ENCODE results near the gene STK17A. TPM values are rescaled to one million over a fixed set of nuclear protein-coding genes. Genes with fewer than 3 reads are reported as not detected.
"Not testable (repeated sequence)": the region's sequence is repeated elsewhere in the genome, so short reads cannot be mapped to it uniquely, and the experiment has no call there.

STK17A gene
- total RNA-seq, 2 experiments from 2014 or later: 89.5 to 90.3 TPM

DNA sequence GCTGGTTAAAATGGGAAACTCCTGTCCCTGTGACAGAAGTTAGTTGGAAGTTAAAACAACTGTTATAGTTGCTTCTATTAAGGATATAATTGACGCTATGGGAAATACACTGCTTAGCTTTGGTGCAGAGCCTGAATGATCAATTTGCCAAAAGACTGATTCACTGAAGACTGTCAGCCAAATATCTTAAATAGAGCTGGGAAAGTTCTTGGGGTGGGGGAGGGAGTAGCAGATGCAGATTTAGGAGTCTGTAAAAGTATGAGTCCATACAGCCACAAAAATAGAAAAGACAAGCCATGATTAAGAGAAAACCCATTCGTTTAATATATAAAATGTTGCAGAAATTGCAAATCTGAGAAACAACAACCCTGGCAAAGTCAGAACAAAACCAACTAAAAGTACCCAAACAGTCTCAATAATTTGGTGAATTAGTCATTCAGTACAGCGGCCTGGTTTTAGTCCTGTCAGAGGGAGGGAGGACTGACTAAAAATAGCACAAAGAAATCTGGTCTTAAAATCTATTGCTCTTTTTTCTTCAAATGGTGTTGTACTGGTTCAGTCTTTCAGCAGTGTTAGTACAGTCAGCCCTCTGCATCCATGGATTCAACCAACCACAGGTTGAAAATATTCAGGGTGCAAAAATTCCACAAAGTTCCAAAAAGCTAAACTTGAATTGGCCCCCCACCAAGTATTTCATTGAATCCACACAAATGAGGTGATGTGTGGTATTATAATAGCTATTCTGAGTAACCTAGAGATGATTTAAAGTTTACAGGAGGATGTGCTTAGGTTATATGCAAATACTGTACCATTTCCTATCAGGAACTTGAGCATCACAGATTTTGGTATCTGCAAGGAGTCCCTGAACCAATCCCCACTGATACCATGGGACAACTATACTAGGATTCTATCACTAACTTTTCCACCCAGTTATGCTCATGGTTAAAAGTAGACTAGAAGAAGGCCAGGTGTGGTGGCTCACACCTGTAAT, 30.0 kb downstream of the STK17A start:
- Mint-ChIP-seq H3K4me3 (no peak overlapping the region), H3K36me3 (ENCODE audit: low read depth) (peaks cover 65% of the 10 kb centered on the region), H3K4me1 (peaks cover 46% of the 10 kb centered on the region), H3K27ac (peak overlapping the region; percentile 79), H3K9me3 (no peaks in the 10 kb centered on the region), H3K27me3 (no peaks in the 10 kb centered on the region)
- ChIA-PET POLR2A (interaction anchor here (0.9 to 3.0 kb wide), 14 partner anchors 9 to 87 kb away, joined by 3 to 18 read pairs (median 4); partner anchors contain the start of gene STK17A), CTCF (interaction anchor here (1.0 to 4.5 kb wide), 4 partner anchors 8 to 225 kb away, joined by 3 to 23 read pairs (median 9); partner anchors contain the start of gene STK17A)
- no peak for DNase-seq

DNA sequence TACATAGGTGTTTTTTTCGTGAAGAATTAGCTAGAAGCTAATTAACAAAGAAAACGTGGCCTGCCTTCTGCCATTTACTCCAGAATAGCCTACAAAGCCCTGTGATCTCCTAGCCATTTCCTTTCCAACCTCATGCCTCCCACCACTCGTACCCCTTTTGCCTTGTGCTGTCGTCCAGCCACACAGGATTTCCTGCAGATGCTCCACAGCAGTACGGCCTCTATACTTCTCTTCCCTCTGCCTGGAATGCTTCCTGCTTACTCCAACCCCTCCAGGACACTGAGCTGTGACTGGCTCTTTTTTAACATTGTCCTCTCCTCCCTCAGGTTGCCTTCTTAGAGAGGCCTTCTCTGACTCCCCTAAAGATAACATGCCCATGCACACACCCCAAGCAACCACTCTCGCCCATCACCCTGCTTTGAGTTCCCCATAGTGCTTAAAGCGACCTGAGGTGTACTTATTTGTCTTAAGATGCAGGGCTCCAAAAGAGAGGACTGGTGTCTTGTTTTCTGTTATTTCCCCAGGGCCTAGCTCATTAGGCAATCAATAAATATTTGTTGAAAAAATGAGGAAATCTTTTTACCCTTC, 32.7 kb downstream of the STK17A start:
- H3K27ac Mint-ChIP-seq: no peak overlapping the region
- DNase-seq: no peak
- CTCF ChIA-PET: interaction anchor here (0.6 to 1.0 kb wide), 2 partner anchors 84 to 994 kb away, joined by 3 to 4 read pairs; no protein-coding TSS in a partner anchor
- H3K27me3 Mint-ChIP-seq: no peaks in the 10 kb centered on the region
- H3K9me3 Mint-ChIP-seq: no peaks in the 10 kb centered on the region
- POLR2A ChIA-PET: interaction anchor here (1.1 kb wide), 1 partner anchor 30 kb away, joined by 3 read pairs; no protein-coding TSS in a partner anchor
- H3K36me3 Mint-ChIP-seq (ENCODE audit: low read depth): peaks cover 44% of the 10 kb centered on the region
- H3K4me1 Mint-ChIP-seq: peaks cover 40% of the 10 kb centered on the region
- no peak overlapping the region for H3K4me3 Mint-ChIP-seq

DNA sequence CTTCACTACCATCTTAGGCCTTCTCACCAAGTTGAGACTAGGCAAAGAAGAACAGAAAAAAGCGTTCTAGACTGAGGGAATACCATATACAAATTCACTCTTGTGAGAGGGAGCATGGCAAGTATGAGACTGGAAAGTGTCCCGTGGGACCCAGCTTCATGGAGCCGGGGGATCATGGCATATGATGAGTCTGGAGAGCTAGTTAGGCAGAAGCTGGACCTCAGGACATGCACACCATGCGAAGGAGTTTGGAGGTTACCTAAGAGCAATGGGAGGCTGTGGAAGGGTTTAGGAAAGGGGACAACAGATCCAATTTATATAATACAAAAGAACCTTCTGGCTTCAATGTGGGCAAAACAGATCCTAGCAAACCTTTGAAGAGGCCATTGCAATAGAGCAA, 34.1 kb downstream of the STK17A start:
- POLR2A ChIA-PET: interaction anchor here (1.6 kb wide), 1 partner anchor 83 kb away, joined by 4 read pairs; no protein-coding TSS in a partner anchor
- no peak for DNase-seq

DNA sequence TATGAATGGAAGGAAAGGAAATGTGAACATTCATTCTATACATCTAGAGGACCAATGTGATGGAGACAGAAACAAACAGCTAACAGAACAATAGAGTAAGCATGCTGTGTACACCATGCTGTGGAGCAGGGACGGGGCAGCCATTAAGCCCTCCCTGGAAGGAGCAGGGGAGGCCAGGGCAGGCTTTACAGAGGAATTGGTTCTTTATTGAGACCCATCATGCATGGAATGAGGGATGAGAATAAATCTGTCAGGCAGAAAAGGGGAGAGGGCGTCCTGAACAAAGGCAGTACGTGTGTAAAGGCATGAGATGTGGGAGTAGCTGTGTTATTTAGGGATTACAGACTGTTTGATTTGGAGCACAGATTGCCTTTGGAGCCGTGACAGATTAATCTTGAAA, 35.2 kb downstream of the STK17A start:
- H3K4me1 Mint-ChIP-seq: peaks cover 44% of the 10 kb centered on the region
- H3K36me3 Mint-ChIP-seq (ENCODE audit: low read depth): peaks cover 49% of the 10 kb centered on the region
- H3K4me3 Mint-ChIP-seq: no peak overlapping the region
- no peak overlapping the region for H3K27ac Mint-ChIP-seq
- POLR2A ChIA-PET: interaction anchor here (0.5 to 1.6 kb wide), 2 partner anchors 82 to 142 kb away, joined by 3 to 4 read pairs; no protein-coding TSS in a partner anchor
- CTCF ChIA-PET: interaction anchor here (1.6 kb wide), 1 partner anchor 52 kb away, joined by 3 read pairs; no protein-coding TSS in a partner anchor
- DNase-seq: no peak
- no peaks in the 10 kb centered on the region for H3K9me3 Mint-ChIP-seq
- no peaks in the 10 kb centered on the region for H3K27me3 Mint-ChIP-seq

More for the DNA sequence above, 34.1 kb downstream of the STK17A start:
- Mint-ChIP-seq H3K9me3 (no peaks in the 10 kb centered on the region), H3K4me3 (no peak overlapping the region), H3K27ac (no peak overlapping the region), H3K4me1 (peaks cover 44% of the 10 kb centered on the region), H3K36me3 (ENCODE audit: low read depth) (peaks cover 48% of the 10 kb centered on the region), H3K27me3 (no peaks in the 10 kb centered on the region)
- CTCF ChIA-PET: interaction anchor here (1.4 kb wide), 1 partner anchor 34 kb away, joined by 3 read pairs; the partner anchor contains the start of gene STK17A

DNA sequence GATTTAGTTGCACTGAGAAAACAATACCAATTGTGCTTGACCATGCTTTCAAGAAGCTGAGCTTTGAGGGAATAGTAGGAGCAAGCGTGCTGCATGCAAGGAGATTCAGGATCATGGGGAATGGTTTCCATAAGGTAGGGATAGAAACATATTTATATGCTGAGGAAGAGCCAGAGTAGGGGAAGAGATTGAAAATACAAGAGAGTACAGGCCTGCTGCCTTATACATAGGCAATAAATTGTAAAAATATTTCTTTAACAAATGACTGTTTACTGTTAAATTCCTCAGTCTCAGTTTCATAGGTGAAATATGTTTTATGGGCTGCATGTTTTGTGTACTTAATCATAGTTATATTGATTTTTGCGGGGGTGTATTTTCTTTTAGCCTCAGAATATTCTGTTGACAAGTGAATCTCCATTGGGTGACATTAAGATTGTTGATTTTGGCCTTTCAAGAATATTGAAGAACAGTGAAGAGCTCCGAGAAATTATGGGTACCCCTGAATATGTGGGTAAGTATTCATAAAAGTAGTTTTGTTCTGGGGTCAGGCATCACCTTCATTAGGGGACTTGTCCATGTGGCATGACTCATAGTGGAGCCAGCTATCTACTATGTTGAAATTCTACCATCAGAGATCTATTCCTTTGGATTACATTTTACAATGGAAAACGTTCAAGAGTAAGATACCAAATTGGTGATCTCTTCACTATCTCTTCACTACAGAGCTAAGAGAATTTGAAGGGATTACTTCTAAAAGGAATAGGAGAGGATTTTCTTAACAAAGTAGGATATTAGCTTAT, 36.5 kb downstream of the STK17A start:
- DNase-seq: no peak
- Mint-ChIP-seq H3K9me3 (no peaks in the 10 kb centered on the region), H3K4me1 (peaks cover 45% of the 10 kb centered on the region), H3K36me3 (ENCODE audit: low read depth) (peaks cover 50% of the 10 kb centered on the region), H3K27me3 (no peaks in the 10 kb centered on the region), H3K27ac (no peak overlapping the region), H3K4me3 (no peak overlapping the region)
- CTCF ChIA-PET: interaction anchor here (1.2 to 4.9 kb wide), 3 partner anchors 20 to 50 kb away, joined by 3 to 35 read pairs (median 3); partner anchors contain the start of gene STK17A
- POLR2A ChIA-PET: interaction anchor here (2.9 to 4.4 kb wide), 2 partner anchors 10 to 35 kb away, joined by 10 to 33 read pairs; partner anchors contain the start of gene STK17A

DNA sequence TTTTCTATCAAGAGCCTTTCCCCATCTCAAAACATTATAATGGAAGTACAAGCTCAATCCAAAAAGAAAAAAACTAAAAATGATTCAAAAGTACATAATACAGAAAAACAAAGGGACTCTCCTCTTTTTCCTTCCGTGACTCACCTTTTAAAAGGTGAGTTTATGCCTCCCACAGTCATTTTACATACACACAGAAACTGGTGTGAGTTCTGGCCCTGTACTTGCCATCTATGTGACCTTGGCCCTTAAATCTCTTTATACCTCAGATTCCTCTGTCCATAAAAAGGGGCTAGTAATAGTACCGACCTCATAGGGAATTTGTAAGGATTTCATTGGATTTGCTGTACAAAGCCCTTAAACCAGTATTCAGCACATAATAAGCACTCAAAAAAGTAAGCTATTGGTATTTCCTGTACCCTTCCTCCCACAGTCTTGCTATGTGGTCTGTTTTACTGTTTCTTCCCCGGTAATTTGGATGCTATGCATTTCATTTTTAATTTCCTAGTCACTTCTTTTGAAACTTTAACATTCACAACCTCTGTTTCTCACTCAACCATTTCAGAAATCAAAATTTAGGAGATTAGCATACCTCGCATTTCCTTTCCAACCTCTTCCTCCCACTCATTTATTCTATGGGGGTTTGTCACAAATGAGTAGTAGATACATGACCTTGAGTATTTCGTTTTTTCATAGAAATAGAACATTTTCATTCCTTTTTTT, 39.0 kb downstream of the STK17A start:
- Mint-ChIP-seq H3K36me3 (ENCODE audit: low read depth) (peaks cover 58% of the 10 kb centered on the region), H3K27ac (peak overlapping the region; percentile 68), H3K9me3 (no peaks in the 10 kb centered on the region), H3K4me1 (peaks cover 54% of the 10 kb centered on the region), H3K27me3 (no peaks in the 10 kb centered on the region), H3K4me3 (no peak overlapping the region)
- ChIA-PET POLR2A (interaction anchor here (1.2 to 4.4 kb wide), 6 partner anchors 7 to 38 kb away, joined by 3 to 33 read pairs (median 7); partner anchors contain the start of gene STK17A), CTCF (interaction anchor here (2.2 to 4.9 kb wide), 2 partner anchors 40 to 78 kb away, joined by 12 to 35 read pairs; partner anchors contain the start of gene STK17A)
- no peak for DNase-seq

DNA sequence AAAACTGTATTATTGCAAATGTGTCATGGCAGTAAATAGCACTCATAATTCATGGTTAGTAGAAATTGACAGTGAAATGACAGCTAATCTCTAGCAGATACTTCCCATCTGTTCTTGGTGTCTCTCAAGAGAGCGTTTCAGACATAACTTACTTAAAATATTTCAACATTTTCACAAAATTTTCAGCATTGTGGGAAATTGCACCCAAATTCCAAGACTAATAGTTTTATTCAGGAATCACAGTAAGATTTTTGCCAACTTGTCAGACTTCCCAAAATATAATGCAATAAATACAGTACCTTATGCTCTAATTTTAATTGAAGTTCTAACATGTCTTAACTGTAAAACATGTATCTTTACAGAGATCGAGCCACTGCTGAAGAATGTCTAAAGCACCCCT, 41.2 kb downstream of the STK17A start:
- H3K4me3 Mint-ChIP-seq: no peak overlapping the region
- DNase-seq: no peak
- no peaks in the 10 kb centered on the region for H3K27me3 Mint-ChIP-seq
- H3K4me1 Mint-ChIP-seq: peaks cover 70% of the 10 kb centered on the region
- H3K27ac Mint-ChIP-seq: peak overlapping the region; percentile 70
- H3K36me3 Mint-ChIP-seq (ENCODE audit: low read depth): peaks cover 78% of the 10 kb centered on the region
- ChIA-PET CTCF (no interaction called here), POLR2A (interaction anchor here (3.7 kb wide), 1 partner anchor 25 kb away, joined by 18 read pairs; no protein-coding TSS in a partner anchor)
- no peaks in the 10 kb centered on the region for H3K9me3 Mint-ChIP-seq

DNA sequence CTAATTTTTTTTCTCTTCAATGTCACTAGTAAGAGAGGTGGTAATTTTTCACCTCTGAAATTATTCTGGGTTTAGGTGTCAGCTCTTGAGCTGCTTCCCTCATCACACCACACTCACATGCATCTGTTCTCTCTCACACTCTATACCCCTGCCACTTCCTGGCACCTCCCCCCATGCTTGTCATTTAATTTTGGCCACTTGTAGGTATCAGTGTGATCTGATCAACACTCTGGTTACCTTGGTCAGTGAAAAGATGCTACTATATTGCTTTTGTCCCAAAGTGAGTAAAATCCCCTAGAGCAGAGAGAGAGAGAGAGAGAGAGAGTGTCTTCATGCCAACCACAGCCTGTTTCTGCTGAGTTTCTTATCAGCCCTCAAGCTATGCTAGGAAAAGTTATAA, 42.5 kb downstream of the STK17A start:
- POLR2A ChIA-PET: interaction anchor here (0.6 to 3.8 kb wide), 6 partner anchors 23 to 74 kb away, joined by 3 to 27 read pairs (median 5); partner anchors contain the start of gene STK17A
- peak; percentile 65 for DNase-seq
- no peaks in the 10 kb centered on the region for H3K27me3 Mint-ChIP-seq
- H3K9me3 Mint-ChIP-seq: no peaks in the 10 kb centered on the region
- H3K4me3 Mint-ChIP-seq: no peak overlapping the region
- peaks cover 87% of the 10 kb centered on the region for H3K36me3 Mint-ChIP-seq (ENCODE audit: low read depth)
- CTCF ChIA-PET: interaction anchor here (6.0 kb wide), 1 partner anchor 43 kb away, joined by 32 read pairs; the partner anchor contains the start of gene STK17A
- H3K4me1 Mint-ChIP-seq: peaks cover 75% of the 10 kb centered on the region
- peak overlapping the region; percentile 65 for H3K27ac Mint-ChIP-seq

DNA sequence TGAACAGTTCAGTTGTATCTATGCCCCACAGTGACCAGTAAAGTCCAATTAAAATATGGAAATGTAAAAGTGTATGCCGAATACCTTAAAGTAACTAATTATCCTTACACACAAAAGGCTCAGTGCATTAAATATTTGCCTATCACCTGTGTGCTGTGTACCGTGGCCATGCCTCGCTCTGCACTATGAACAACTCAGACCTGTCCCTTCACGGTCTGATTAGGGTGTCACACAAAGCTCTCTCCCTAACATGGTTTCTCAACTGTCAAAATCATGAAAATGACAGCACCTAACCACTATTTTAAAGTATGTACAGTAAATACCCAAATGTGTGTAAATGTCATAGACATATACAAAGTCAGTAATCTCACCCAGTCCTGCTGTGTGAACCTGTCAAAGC, 43.1 kb downstream of the STK17A start:
- Mint-ChIP-seq H3K27me3 (no peaks in the 10 kb centered on the region), H3K36me3 (ENCODE audit: low read depth) (peaks cover 88% of the 10 kb centered on the region), H3K27ac (peak overlapping the region; percentile 65), H3K4me1 (peaks cover 76% of the 10 kb centered on the region), H3K4me3 (no peak overlapping the region), H3K9me3 (no peaks in the 10 kb centered on the region)
- ChIA-PET CTCF (interaction anchor here (6.0 kb wide), 1 partner anchor 44 kb away, joined by 32 read pairs; the partner anchor contains the start of gene STK17A), POLR2A (interaction anchor here (0.6 to 3.8 kb wide), 6 partner anchors 23 to 74 kb away, joined by 3 to 27 read pairs (median 5); partner anchors contain the start of gene STK17A)
- DNase-seq: no peak

DNA sequence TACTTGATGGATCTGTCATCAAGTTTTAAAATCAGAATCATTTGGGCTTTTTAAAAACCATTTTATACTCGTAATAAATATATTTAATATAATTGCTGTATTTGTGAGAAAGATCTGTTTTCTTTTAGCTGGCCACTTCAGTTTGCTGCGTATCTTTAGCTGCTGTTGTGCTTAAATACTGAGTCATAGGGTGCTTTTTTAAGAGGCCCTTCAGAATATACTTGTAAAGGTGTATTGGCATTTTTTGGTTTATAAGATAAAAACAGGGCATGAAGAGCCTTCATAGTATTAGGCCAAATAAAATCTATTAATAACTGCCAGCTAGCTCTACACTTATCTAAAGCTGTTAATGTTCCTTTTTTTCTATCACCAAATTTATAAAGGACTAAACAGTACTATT, 43.8 kb downstream of the STK17A start:
- POLR2A ChIA-PET: interaction anchor here (1.6 to 3.8 kb wide), 3 partner anchors 22 to 44 kb away, joined by 6 to 27 read pairs (median 11); partner anchors contain the start of gene STK17A
- peaks cover 89% of the 10 kb centered on the region for H3K36me3 Mint-ChIP-seq (ENCODE audit: low read depth)
- no peaks in the 10 kb centered on the region for H3K9me3 Mint-ChIP-seq
- peaks cover 77% of the 10 kb centered on the region for H3K4me1 Mint-ChIP-seq
- CTCF ChIA-PET: interaction anchor here (6.0 kb wide), 1 partner anchor 44 kb away, joined by 32 read pairs; the partner anchor contains the start of gene STK17A
- DNase-seq: no peak
- H3K27ac Mint-ChIP-seq: no peak overlapping the region
- no peaks in the 10 kb centered on the region for H3K27me3 Mint-ChIP-seq
- no peak overlapping the region for H3K4me3 Mint-ChIP-seq

DNA sequence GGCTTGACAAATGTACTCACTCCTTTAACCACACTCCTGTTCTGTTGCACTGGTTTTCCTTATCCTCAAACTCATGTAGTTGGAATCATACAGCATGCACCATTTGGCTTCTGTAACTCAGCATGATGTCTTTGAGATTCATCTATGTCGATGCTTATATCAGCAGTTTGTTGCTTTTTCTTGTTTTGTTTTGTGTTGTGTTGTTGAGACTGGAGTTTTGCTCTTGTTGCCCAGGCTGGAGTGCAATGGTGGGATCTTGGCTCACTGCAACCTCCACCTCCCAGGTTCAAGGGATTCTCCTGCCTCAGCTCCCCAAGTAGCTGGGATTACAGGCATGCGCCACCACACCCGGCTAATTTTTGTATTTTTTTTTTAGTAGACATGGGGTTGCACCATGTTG, 44.9 kb downstream of the STK17A start:
- not testable (repeated sequence) for H3K27ac Mint-ChIP-seq, H3K27me3 Mint-ChIP-seq, H3K4me3 Mint-ChIP-seq, DNase-seq, H3K9me3 Mint-ChIP-seq
- ChIA-PET CTCF (interaction anchor here (0.7 to 6.0 kb wide), 3 partner anchors 10 to 212 kb away, joined by 3 to 32 read pairs (median 3); partner anchors contain the start of gene STK17A), POLR2A (interaction anchor here (1.0 to 3.8 kb wide), 4 partner anchors 7 to 45 kb away, joined by 3 to 27 read pairs (median 8); partner anchors contain the start of gene STK17A)
- H3K4me1 Mint-ChIP-seq: peaks cover 74% of the 10 kb centered on the region
- peaks cover 89% of the 10 kb centered on the region for H3K36me3 Mint-ChIP-seq (ENCODE audit: low read depth)
